ENCODE results near the gene APOB.
A peak's percentile ranks its signal among the peaks of the same experiment; 100 is the strongest.

APOB gene

GRCh38 chr2:21044694-21045371 is 960 bp upstream of the APOB start:
- no peak for DNase-seq

GRCh38 chr2:21042958-21043743 is 722 bp downstream of the APOB start:
- peak; percentile 27 for DNase-seq

GRCh38 chr2:21042708-21042957 is 1.2 kb downstream of the APOB start:
- DNase-seq = no peak

GRCh38 chr2:21041943-21042707 is 1.7 kb downstream of the APOB start:
- DNase-seq = no peak

- no peak for DNase-seq
These were observed 2.4 kb downstream of the APOB start for GRCh38 chr2:21041462-21041861.

- no peak for DNase-seq
These were observed 3.1 kb downstream of the APOB start for GRCh38 chr2:21040468-21041377.

- DNase-seq = no peak
These were observed 3.9 kb downstream of the APOB start for GRCh38 chr2:21039979-21040467.

GRCh38 chr2:21039080-21039556 is 4.8 kb downstream of the APOB start:
- DNase-seq = no peak

- no peak for DNase-seq
These were observed 5.3 kb downstream of the APOB start for GRCh38 chr2:21038403-21039073.

- no peak for DNase-seq
These were observed 6.2 kb downstream of the APOB start for GRCh38 chr2:21037671-21038108.

GRCh38 chr2:21036708-21037670 is 6.9 kb downstream of the APOB start:
- no peak for DNase-seq

- no peak for DNase-seq
These were observed 7.7 kb downstream of the APOB start for GRCh38 chr2:21035974-21036707.

- no peak for DNase-seq
These were observed 8.4 kb downstream of the APOB start for GRCh38 chr2:21035282-21035973.

GRCh38 chr2:21034972-21035279 is 8.9 kb downstream of the APOB start:
- no peak for DNase-seq

GRCh38 chr2:21034156-21034971 is 9.5 kb downstream of the APOB start:
- DNase-seq = no peak

- no peak for DNase-seq
These were observed 10.4 kb downstream of the APOB start for GRCh38 chr2:21033237-21034155.
